Activated T-helper 1 cell treated with anti-CD3 and anti-CD28 coated beads, Interleukin-12 subunit alpha, Interleukin-12 subunit beta, Interleukin-2, Interleukin-4 antibody, amounts not matched to agents 30 ng/mL and 10 ng/mL and 1 ng/mL, durations not matched to agents 14 hours and 24 hours and 36 hours (primary cell): ENCODE results near the gene PRSS2. TPM values are rescaled to one million over a fixed set of nuclear protein-coding genes. Genes with fewer than 3 reads are reported as not detected.

Experiments used
- DNase-seq: peaks from one replicate; pipeline ENCODE4 v3.0.0; 2021; ENCODE audit warnings: low spot score
- H3K27ac Mint-ChIP-seq: one replicate; pipeline ENCODE4 v1.8.0; 2021; ENCODE audit warnings: mild to moderate bottlenecking, mixed read lengths
- H3K27me3 Mint-ChIP-seq: one replicate; pipeline ENCODE4 v1.8.0; 2022; ENCODE audit warnings: mild to moderate bottlenecking, moderate library complexity, mixed read lengths; ENCODE audit not compliant: insufficient read depth
- H3K36me3 Mint-ChIP-seq: one replicate; pipeline ENCODE4 v1.8.0; 2021; ENCODE audit warnings: low read depth, mixed read lengths
- H3K4me1 Mint-ChIP-seq: one replicate; pipeline ENCODE4 v1.8.0; 2021; ENCODE audit warnings: low read depth, mixed read lengths
- H3K4me3 Mint-ChIP-seq: one replicate; pipeline ENCODE4 v1.8.0; 2021; ENCODE audit warnings: mild to moderate bottlenecking, moderate library complexity, mixed read lengths
- H3K9me3 Mint-ChIP-seq: one replicate; pipeline ENCODE4 v1.8.0; 2021; ENCODE audit warnings: mixed read lengths
- intact Hi-C: fragments of 100-400 bp; cut with micrococcal nuclease; formaldehyde crosslinking; loops from one replicate; pipeline ENCODE4 v1.15.1; 2024
- total RNA-seq: library from RNA; stranded (reverse); gene quantifications from 2 replicates; pipeline ENCODE4 v1.2.3, GENCODE V29; 2022

PRSS2 gene
- total RNA-seq, 1 donor from 2014 or later: not detected

GRCh38 chr7:142782922-142783900, 12.4 kb downstream of the PRSS2 start:
- peak; percentile 63 for DNase-seq
- peak overlapping the region; percentile 87 for H3K27ac Mint-ChIP-seq
- no peaks in the 10 kb centered on the region for H3K27me3 Mint-ChIP-seq
- H3K36me3 Mint-ChIP-seq: peaks cover 9% of the 10 kb centered on the region
- H3K4me3 Mint-ChIP-seq: peak overlapping the region; percentile 75
- H3K9me3 Mint-ChIP-seq: no peaks in the 10 kb centered on the region
- H3K4me1 Mint-ChIP-seq: peaks cover 11% of the 10 kb centered on the region
- intact Hi-C loops: loop anchor here (1.0 to 5.0 kb wide), 4 partner anchors 72 to 246 kb away; no protein-coding TSS in a partner anchor

DNA sequence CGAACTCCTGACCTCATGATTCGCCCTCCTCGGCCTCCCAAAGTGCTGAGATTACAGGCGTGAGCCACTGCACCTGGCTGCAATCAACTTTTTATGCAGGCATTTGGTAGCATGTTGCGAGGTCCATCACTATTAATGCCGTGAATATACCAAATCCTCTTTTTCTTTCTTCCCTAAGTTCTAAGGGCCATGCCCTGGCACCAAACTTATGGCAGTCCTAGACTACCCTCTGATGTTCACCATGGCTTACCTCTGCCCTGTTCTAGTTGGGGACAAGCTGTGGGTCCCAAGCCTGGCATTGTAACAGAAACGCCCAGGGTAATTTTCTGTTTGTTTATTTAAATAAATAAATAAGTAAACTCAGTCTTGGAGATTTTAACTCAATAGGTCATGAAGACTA, 13.3 kb downstream of the PRSS2 start:
- DNase-seq: no peak
- Mint-ChIP-seq H3K27me3 (no peaks in the 10 kb centered on the region), H3K9me3 (no peaks in the 10 kb centered on the region), H3K27ac (peak overlapping the region; percentile 55), H3K4me1 (peaks cover 10% of the 10 kb centered on the region), H3K36me3 (peaks cover 18% of the 10 kb centered on the region), H3K4me3 (peak overlapping the region; percentile 15)
- intact Hi-C loops: loop anchor here (5.0 kb wide), 1 partner anchor 247 kb away; no protein-coding TSS in a partner anchor

DNA sequence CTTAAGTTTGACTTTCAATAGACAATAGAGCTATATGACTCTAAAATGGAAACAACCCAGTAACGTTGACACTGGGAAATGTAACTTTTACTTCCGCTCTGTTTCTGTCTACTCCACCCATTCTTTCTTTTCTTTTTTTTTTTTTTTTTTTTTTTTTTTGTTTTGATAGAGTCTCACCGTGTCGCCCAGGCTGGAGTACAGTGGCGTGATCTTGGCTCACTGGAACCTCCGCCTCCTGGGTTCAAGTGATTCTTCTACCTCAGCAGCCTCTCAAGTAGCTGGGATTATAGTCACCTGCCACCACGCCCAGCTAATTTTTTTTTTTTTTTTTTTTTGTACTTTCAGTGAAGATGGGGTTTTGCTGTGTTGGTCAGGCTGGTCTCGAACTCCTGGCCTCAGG, 13.9 kb downstream of the PRSS2 start:
- Mint-ChIP-seq H3K27me3 (no peaks in the 10 kb centered on the region), H3K9me3 (no peaks in the 10 kb centered on the region), H3K27ac (peak overlapping the region; percentile 95), H3K4me1 (peaks cover 10% of the 10 kb centered on the region), H3K36me3 (peaks cover 24% of the 10 kb centered on the region), H3K4me3 (peak overlapping the region; percentile 47)
- no peak for DNase-seq
- intact Hi-C loops: loop anchor here (1.0 to 5.0 kb wide), 3 partner anchors 13 to 247 kb away; no protein-coding TSS in a partner anchor

DNA sequence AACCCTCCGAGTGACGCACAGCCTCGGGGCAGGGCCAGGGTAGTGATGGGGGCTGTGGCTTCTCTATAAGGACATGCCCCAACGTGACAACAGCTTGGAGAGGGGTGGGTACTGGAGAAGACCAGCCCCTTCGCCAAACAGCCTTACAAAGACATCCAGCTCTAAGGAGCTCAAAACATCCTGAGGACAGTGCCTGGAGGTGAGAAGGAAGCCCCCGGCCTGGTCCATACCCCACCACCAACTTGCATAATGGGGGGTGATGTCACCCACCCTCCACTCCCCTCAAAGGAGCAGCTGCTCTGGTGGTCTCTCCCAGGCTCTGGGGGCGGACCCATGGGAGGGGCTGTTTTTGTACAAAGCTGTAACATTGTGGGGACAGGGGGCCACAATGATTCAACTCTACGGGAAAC, 15.1 kb downstream of the PRSS2 start:
- peaks cover 35% of the 10 kb centered on the region for H3K36me3 Mint-ChIP-seq

DNA sequence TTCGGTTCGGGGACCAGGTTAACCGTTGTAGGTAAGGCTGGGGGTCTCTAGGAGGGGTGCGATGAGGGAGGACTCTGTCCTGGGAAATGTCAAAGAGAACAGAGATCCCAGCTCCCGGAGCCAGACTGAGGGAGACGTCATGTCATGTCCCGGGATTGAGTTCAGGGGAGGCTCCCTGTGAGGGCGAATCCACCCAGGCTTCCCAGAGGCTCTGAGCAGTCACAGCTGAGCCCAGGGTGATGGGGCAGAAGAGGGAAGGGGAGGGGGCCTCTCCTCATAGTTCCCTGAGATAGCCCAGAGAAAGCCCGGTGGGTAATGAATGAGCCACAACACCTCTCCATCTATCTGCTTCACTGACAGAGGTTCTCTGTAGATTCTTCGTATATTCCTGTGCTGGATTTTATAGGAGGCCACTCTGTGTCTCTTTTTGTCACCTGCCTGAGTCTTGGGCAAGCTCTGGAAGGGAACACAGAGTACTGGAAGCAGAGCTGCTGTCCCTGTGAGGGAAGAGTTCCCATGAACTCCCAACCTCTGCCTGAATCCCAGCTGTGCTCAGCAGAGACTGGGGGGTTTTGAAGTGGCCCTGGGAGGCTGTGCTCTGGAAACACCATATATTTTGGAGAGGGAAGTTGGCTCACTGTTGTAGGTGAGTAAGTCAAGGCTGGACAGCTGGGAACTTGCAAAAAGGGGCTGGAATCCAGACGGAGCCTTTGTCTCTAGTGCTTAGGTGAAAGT, 16.4 kb downstream of the PRSS2 start:
- Mint-ChIP-seq H3K27me3 (no peaks in the 10 kb centered on the region), H3K36me3 (peaks cover 44% of the 10 kb centered on the region), H3K27ac (peak overlapping the region; percentile 97), H3K4me1 (peaks cover 11% of the 10 kb centered on the region), H3K9me3 (no peaks in the 10 kb centered on the region), H3K4me3 (peak overlapping the region; percentile 97)
- no peak for DNase-seq
- intact Hi-C loops: no loop called here

More for the DNA sequence above, 15.1 kb downstream of the PRSS2 start:
- Mint-ChIP-seq H3K4me3 (peak overlapping the region; percentile 97), H3K27ac (peak overlapping the region; percentile 95), H3K4me1 (peaks cover 10% of the 10 kb centered on the region), H3K27me3 (no peaks in the 10 kb centered on the region), H3K9me3 (no peaks in the 10 kb centered on the region)
- intact Hi-C loops: loop anchor here (1.0 kb wide), 2 partner anchors 11 to 23 kb away; no protein-coding TSS in a partner anchor
- DNase-seq: peak; percentile 72

DNA sequence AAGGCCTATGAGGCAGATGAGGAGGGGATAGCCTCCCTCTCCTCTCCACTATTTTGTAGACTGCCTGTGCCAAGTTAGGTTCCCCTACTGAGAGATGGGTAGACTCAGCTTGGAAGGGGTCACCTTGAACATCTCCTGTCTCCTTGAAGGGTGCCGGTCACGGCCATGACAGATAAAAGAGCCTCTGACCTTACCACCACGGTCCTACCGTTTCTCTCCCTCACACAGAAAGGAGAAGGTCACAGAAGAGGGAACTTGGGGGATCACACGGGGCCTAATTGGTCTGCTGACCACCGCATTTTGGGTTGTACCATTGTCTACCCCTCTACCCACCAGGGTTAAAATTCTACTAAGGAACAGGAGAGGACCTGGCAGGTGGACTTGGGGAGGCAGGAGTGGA, 17.0 kb downstream of the PRSS2 start:
- Mint-ChIP-seq H3K27ac (peak overlapping the region; percentile 97), H3K27me3 (no peaks in the 10 kb centered on the region), H3K9me3 (no peaks in the 10 kb centered on the region), H3K36me3 (peaks cover 50% of the 10 kb centered on the region), H3K4me3 (peak overlapping the region; percentile 97), H3K4me1 (peaks cover 17% of the 10 kb centered on the region)
- DNase-seq: no peak
- intact Hi-C loops: no loop called here

DNA sequence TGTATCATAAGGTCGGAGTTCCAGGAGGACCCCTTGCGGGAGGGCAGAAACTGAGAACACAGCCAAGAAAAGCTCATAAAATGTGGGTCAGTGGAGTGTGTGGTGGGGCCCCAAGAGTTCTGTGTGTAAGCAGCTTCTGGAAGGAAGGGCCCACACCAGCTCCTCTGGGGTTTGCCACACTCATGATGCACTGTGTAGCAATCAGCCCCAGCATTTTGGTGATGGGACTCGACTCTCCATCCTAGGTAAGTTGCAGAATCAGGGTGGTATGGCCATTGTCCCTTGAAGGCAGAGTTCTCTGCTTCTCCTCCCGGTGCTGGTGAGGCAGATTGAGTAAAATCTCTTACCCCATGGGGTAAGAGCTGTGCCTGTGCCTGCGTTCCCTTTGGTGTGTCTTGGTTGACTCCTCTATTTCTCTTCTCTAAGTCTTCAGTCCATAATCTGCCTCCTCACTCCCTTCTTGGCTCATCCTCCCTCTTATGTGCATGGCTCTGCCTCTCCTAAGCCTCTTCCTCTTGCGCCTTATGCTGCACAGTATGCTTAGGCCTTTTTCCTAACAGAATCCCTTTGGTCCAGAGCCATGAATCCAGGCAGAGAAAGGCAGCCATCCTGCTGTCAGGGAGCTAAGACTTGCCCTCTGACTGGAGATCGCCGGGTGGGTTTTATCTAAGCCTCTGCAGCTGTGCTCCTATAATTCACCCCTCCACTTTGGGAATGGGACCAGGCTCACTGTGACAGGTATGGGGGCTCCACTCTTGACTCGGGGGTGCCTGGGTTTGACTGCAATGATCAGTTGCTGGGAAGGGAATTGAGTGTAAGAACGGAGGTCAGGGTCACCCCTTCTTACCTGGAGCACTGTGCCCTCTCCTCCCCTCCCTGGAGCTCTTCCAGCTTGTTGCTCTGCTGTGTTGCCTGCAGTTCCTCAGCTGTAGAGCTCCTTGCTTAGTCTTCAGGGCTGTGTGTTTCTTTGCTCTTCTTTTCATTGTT, 17.8 kb downstream of the PRSS2 start:
- Mint-ChIP-seq H3K36me3 (peaks cover 58% of the 10 kb centered on the region), H3K4me1 (peaks cover 21% of the 10 kb centered on the region), H3K9me3 (no peaks in the 10 kb centered on the region), H3K4me3 (peak overlapping the region; percentile 97), H3K27ac (peak overlapping the region; percentile 97), H3K27me3 (no peaks in the 10 kb centered on the region)
- DNase-seq: no peak
- intact Hi-C loops: no loop called here

GRCh38 chr7:142789441-142789840, 18.7 kb downstream of the PRSS2 start:
- Mint-ChIP-seq H3K36me3 (peaks cover 65% of the 10 kb centered on the region), H3K27me3 (no peaks in the 10 kb centered on the region), H3K4me3 (peak overlapping the region; percentile 97), H3K4me1 (peaks cover 29% of the 10 kb centered on the region), H3K9me3 (no peaks in the 10 kb centered on the region), H3K27ac (peak overlapping the region; percentile 97)
- intact Hi-C loops: no loop called here
- DNase-seq: no peak

- H3K4me1 Mint-ChIP-seq: peaks cover 35% of the 10 kb centered on the region
- DNase-seq: no peak
- H3K9me3 Mint-ChIP-seq: no peaks in the 10 kb centered on the region
- H3K27me3 Mint-ChIP-seq: no peaks in the 10 kb centered on the region
- peaks cover 68% of the 10 kb centered on the region for H3K36me3 Mint-ChIP-seq
- peak overlapping the region; percentile 97 for H3K27ac Mint-ChIP-seq
- H3K4me3 Mint-ChIP-seq: peak overlapping the region; percentile 97
- intact Hi-C loops: loop anchor here (1.0 kb wide), 1 partner anchor 8 kb away; no protein-coding TSS in a partner anchor
Observed at GRCh38 chr7:142790056-142790455, 19.3 kb downstream of the PRSS2 start.

- intact Hi-C loops: loop anchor here (1.0 kb wide), 1 partner anchor 8 kb away; no protein-coding TSS in a partner anchor
- no peaks in the 10 kb centered on the region for H3K9me3 Mint-ChIP-seq
Observed at GRCh38 chr7:142790555-142790954, 19.8 kb downstream of the PRSS2 start.

DNA sequence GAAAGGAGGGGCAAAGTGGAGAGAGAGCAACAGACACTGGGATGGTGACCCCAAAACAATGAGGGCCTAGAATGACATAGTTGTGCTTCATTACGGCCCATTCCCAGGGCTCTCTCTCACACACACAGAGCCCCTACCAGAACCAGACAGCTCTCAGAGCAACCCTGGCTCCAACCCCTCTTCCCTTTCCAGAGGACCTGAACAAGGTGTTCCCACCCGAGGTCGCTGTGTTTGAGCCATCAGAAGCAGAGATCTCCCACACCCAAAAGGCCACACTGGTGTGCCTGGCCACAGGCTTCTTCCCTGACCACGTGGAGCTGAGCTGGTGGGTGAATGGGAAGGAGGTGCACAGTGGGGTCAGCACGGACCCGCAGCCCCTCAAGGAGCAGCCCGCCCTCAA, 20.7 kb downstream of the PRSS2 start:
- H3K27ac Mint-ChIP-seq: peak overlapping the region; percentile 98
- H3K4me3 Mint-ChIP-seq: peak overlapping the region; percentile 97
- DNase-seq: no peak
- H3K4me1 Mint-ChIP-seq: peaks cover 46% of the 10 kb centered on the region
- no peaks in the 10 kb centered on the region for H3K9me3 Mint-ChIP-seq
- intact Hi-C loops: no loop called here
- no peaks in the 10 kb centered on the region for H3K27me3 Mint-ChIP-seq
- peaks cover 78% of the 10 kb centered on the region for H3K36me3 Mint-ChIP-seq

More at GRCh38 chr7:142790555-142790954, 19.8 kb downstream of the PRSS2 start:
- peak overlapping the region; percentile 97 for H3K4me3 Mint-ChIP-seq
- H3K4me1 Mint-ChIP-seq: peaks cover 40% of the 10 kb centered on the region
- peaks cover 70% of the 10 kb centered on the region for H3K36me3 Mint-ChIP-seq
- DNase-seq: no peak
- H3K27me3 Mint-ChIP-seq: no peaks in the 10 kb centered on the region
- H3K27ac Mint-ChIP-seq: peak overlapping the region; percentile 97

GRCh38 chr7:142792129-142792528, 21.4 kb downstream of the PRSS2 start:
- peaks cover 46% of the 10 kb centered on the region for H3K4me1 Mint-ChIP-seq
- intact Hi-C loops: no loop called here
- no peaks in the 10 kb centered on the region for H3K27me3 Mint-ChIP-seq
- no peak for DNase-seq
- H3K4me3 Mint-ChIP-seq: peak overlapping the region; percentile 97
- peaks cover 78% of the 10 kb centered on the region for H3K36me3 Mint-ChIP-seq
- H3K27ac Mint-ChIP-seq: peak overlapping the region; percentile 98
- H3K9me3 Mint-ChIP-seq: no peaks in the 10 kb centered on the region
